SIG-M5 treated with dmso at 0.1 percent for 504 hours (cell line): Measurements from ENCODE around the gene EBF3.

Source experiments
- DNase-seq: peaks from one replicate; lab custom pipeline; 2025; ENCODE audit not compliant: unreplicated experiment; lab: John Stamatoyannopoulos, UW

EBF3 gene

GRCh38 chr10:129945526-129945925 lies 18.5 kb downstream of the EBF3 start:
- DNase-seq = no peak

- no peak for DNase-seq
These were observed 19.0 kb downstream of the EBF3 start for GRCh38 chr10:129945064-129945463.

- no peak for DNase-seq
These were observed 19.6 kb downstream of the EBF3 start for GRCh38 chr10:129944456-129944855.

- DNase-seq = no peak
These were observed 20.9 kb downstream of the EBF3 start for GRCh38 chr10:129942936-129943715.

DNA sequence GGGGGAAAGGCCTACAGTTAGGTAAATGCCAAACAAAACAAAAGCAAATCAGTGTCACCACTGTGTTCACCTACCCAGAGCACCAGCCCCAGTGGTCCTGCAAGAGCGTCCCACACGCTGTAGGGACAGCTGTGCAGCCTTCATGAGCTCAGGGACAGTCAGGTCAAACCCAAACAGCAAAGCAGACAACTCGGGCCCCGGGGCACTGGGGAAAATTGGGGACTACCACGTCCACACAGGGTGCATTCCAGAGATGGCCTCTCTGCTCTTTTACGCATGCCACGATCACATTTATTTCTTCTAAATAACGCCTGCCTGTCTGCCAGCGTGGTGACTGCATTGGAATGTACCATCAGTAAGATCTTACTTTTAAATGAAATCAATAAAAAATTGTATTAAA lies 21.7 kb downstream of the EBF3 start:
- no peak for DNase-seq

GRCh38 chr10:129942019-129942277 lies 22.1 kb downstream of the EBF3 start:
- DNase-seq = no peak

DNA sequence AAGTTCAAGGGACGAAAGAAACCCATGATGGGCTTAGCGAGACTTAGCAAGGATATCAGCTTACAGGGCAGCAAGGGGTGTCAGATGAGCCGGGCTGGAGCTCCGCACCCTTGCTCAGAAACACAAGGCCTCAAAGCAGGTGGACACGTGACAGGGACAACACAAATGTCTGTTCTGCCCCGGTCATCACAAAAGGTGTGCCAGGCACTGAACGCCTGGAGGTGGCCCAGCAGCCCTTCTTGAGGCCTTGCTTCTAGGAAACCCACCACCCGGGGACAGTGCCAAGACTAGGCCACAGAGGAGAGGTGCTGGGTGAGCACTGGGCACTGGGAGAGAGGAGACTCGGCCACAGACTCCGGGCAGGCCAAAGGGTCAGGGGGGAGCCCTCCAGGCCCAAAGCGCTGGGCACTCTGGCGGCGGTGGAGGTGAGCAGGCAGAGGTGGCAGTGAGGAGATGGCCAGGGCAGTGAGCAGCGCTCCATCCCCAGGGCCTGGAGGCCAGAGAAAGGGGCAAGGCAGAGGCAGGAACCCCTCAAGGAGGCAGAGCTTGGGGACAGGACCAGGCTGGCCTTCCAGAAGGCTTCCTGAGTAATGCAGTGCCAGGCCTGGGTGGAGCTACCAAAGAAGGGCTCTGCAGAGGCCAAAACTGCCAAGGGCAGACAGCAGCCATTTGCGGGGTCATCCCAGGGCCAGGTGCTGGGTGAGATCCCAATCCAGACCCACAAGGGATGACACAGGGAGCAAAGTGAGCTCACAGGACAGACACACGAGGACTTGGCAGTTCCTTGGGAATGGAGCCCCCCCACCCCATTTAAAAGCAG lies 22.7 kb downstream of the EBF3 start:
- no peak for DNase-seq

- DNase-seq = no peak
These were observed 23.4 kb downstream of the EBF3 start for GRCh38 chr10:129940617-129941198.

DNA sequence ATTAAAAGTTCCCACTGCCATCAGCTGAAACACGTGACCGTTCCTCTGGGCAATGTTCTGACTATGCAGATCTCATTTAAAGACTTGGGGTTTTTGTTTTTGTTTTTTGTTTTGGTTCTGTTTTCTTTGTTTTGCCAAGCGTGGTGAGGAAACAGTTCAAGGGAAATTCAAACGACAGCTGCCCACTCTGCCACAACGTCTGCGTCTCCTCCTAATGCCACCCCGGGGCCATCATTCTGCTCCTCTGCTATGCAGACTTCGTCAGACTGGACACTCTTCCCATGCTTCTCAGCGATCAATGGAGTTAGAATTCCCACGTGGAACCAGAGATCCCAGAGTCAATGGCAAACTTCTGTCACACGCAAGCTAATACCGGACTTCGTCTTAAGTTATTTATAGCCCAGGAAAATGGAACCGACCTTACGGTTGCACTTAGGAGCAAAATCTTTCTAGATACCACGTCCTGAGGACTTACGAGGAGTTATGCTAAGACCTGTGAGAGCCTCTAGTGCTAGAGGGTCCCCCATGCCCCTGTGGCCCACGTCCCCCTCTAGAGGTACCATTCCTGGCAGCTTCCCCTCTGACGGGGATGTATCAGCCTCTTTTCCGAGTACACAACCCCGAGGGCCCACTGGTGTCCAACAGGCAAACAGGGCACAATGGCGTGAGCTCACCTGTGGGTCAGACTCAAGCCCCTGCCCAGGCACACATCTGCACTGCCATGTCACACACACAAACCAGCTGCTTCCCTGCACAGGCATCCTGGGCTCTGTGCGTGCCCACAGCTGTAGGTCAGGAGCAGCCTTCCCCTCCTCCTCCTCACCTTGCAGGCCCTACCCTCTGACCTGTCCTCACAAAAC lies 24.4 kb downstream of the EBF3 start:
- no peak for DNase-seq

DNA sequence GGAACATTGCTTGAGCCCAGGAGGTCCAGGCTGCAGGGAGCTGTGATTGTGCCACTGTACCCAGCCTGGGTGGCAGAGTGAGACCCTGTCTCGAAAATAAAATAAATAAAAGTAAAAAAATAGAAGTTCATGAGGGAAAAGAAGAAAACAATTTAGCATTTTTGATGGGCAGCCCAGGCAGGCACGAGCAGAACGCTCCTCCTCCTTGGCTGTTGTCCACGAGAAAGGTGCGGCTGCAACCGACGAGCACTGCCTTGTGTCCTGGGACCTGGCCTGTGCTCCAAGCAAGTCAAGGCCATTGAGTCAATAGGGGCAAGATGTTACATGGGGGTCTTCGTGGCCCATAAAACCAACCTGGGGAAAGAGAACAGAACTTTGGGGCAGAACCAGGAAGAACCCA lies 25.6 kb downstream of the EBF3 start:
- DNase-seq = no peak

DNA sequence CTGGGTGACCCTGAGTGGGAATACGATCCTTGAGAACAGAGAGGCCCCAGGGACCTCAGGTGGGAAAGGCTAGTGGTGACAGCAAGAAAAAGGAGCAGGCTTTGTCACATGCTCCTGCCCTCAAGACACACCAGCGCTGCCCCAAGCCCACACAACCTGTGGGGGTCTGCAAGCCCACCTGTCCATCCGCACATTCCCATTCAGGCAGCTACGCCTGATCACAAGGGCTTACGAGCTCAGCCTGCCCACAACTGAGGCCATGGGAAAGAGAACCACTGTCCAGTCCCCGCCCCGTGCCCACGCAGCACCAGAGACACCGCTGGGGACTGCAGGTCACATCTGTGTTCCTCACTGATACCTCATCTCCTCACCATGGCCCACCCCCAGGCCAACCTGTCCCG lies 26.7 kb downstream of the EBF3 start:
- DNase-seq = no peak

- no peak for DNase-seq
These were observed 27.2 kb downstream of the EBF3 start for GRCh38 chr10:129936923-129937300.

GRCh38 chr10:129936266-129936922 lies 27.7 kb downstream of the EBF3 start:
- no peak for DNase-seq

GRCh38 chr10:129935867-129936152 lies 28.3 kb downstream of the EBF3 start:
- DNase-seq = no peak

DNA sequence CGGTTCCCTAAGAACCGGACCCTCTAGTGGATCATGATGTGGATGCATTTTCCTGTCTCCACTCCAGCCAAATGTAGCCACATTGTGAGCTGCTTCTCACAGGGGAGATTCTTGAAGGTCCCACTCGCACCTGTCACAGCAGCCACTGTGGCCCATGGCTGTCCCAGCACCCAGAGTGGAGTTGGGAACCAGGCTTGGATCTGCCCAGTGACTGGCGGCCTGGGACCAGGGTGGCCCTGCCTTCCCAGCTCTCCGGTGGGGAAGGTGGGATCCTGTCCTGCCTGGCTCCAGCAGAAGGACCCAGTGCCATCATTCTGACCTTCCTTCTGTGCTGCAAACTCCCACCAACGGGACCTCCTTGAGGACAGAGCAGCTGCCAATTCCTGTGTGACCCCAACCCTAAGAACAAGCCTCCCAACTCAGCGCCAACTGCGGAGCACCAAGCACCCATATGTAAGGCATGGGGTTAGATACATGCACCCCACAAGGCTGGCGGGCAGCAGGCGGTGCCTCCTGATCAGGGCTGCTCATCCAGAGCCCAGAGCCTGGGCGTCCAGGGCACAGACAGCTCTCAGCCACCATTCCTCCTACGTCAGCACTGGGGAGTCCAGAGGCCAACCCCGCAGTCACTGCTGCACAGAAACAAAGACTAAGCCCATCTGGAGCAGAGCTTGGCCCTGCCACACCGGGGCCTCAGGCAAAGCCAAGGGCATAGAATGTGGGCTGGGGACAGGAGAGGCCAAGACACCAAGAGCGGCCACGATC lies 28.8 kb downstream of the EBF3 start:
- no peak for DNase-seq

DNA sequence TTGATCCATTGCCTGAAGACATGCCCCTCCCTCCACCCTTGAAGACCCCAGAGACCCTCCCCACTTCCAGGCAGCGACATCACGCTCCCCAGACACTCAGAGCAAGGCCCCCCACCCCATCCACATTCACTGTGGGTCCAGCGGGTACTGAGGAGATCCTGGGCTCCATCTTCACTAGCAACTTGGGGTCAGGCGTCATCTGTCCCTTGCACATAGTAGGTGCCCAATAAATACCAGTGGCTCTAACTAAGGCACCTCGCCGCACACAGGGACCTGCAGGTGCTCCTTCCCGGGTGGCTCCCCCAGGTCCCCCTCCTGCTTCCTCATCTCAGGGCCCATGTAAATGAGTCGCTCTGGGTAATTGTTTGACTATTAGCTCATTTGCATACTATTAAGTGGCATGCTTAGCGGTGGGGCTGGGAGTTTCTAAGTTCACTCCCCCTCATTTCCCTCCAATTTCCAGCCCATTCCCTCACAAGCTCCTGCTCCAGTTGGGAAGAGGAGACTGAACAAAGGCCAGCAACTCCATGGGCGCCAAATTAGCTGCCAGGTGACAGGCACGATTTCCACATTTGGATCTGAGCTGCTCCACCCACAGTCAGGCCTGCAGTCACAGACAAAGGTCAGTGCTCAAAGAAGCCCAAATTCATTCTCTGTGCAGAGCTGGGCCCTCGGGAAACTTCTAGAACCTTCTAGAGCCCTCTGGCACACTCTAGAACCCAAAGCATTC lies 29.7 kb downstream of the EBF3 start:
- DNase-seq = no peak

GRCh38 chr10:129933456-129934092 lies 30.5 kb downstream of the EBF3 start:
- no peak for DNase-seq

- DNase-seq = no peak
These were observed 31.2 kb downstream of the EBF3 start for GRCh38 chr10:129932751-129933433.

DNA sequence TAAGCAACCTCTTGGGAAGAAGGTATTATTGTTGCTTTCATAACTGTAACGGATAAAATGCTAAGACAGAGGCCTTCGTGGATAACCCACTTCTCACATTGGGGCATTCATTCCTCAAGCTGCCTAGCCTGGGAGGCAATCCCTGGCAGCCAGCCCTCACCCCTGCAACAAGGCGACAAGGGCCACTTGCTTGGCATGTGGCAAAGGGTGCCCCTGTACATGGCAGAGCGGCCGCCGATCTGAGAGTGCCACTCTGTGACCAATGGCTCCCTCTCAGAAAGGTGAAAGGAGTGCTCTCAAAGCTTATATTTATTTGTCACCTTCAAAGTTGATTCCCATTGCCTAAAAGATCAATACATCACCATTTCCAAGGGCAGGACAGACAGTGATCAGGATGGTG lies 31.9 kb downstream of the EBF3 start:
- DNase-seq = no peak
